HCT116 (cell line): Measurements from ENCODE around the gene MYO16. TPM values are rescaled to one million over a fixed set of nuclear protein-coding genes. Genes with fewer than 3 reads are reported as not detected.
A peak's percentile ranks its signal among the peaks of the same experiment; 100 is the strongest.

Experiments used
- ATAC-seq: fragments of 200-7000 bp; cut with Tn5 transposase; 2 replicates; pipeline ENCODE4 v1.9.1; 2020; ENCODE audit warnings: mild to moderate bottlenecking, moderate library complexity
- Bru-seq: library from RNA; stranded (reverse); fragments of 400-500 nt; gene quantifications from one replicate; lab custom pipeline; 2021; lab: Mats Ljungman, UMichigan
- BruChase-seq, 2 experiments: library from RNA; stranded (reverse); fragments of 400-500 nt; gene quantifications; one replicate each; lab custom pipeline; 2021; lab: Mats Ljungman, UMichigan
- BruUV-seq: library from RNA; stranded (reverse); fragments of 400-500 nt; replicated peaks from 2 replicates; lab custom pipeline; 2021; lab: Mats Ljungman, UMichigan
- CTCF ChIA-PET: fragments of 300-600 bp; sonication (Branson Sonifier 250); formaldehyde crosslinking; loops from one replicate; lab custom pipeline; 2021; ENCODE audit warnings: antibody characterized with exemption; lab: Charles Lee
- POLR2A ChIA-PET: fragments of 300-600, 350-600 bp; sonication (Branson Sonifier 250); formaldehyde crosslinking; loops from one replicate; lab custom pipeline; 2021; ENCODE audit warnings: antibody characterized with exemption; lab: Charles Lee
- RAD21 ChIA-PET, 2 experiments: fragments of 300-600 bp; sonication (Branson Sonifier 250); formaldehyde crosslinking; loops; one replicate each; lab custom pipeline; 2023; ENCODE audit warnings: low total read pairs in 2 of 2; ENCODE audit not compliant: uncharacterized antibody in 2 of 2, unreplicated experiment in 2 of 2, low non-redundant PET in 1 of 2; lab: Charles Lee
- DNase-seq: peaks from one replicate; pipeline ENCODE4 v3.0.0-alpha.2; 2010; ENCODE audit warnings: low read depth, low spot score
- H2AFZ ChIP-seq: fragments of 200-600 bp; shearing (Covaris generic), sonication (generic); 2 replicates; pipeline ENCODE4 v1.6.1; 2017; ENCODE audit warnings: low read depth, mixed run types, mixed read lengths, antibody characterized with exemption, low read length; ENCODE audit not compliant: poor library complexity, severe bottlenecking
- H3K27ac ChIP-seq: 2 replicates; pipeline ENCODE4 v1.5.1; 2012; ENCODE audit warnings: low read depth, low read length
- H3K27me3 ChIP-seq: fragments of 200-600 bp; sonication (generic); 2 replicates; pipeline ENCODE4 v1.6.1; 2016; ENCODE audit warnings: mixed run types, low read length, mixed read lengths; ENCODE audit not compliant: insufficient read depth
- H3K36me3 ChIP-seq, 2 experiments: fragments of 200-500 bp in 1 of 2; fragments of 200-600 bp in 1 of 2; sonication (Bioruptor generic) in 1 of 2; sonication (generic) in 1 of 2; 2 replicates each; pipeline versions ENCODE4 v1.5.1 to v1.6.1; 2014 to 2016; ENCODE audit warnings: low read length in 2 of 2, inconsistent platforms in 1 of 2, mixed read lengths in 1 of 2, mixed run types in 1 of 2; ENCODE audit not compliant: insufficient read depth in 2 of 2, control insufficient read depth in 1 of 2
- H3K4me1 ChIP-seq, 2 experiments: fragments of 200-600 bp in 1 of 2; sonication (generic) in 1 of 2; 2 replicates each; pipeline versions ENCODE4 v1.5.1 to v1.6.1; 2012 to 2017; ENCODE audit warnings: low read length in 2 of 2, inconsistent platforms in 1 of 2, mild to moderate bottlenecking in 1 of 2, mixed read lengths in 1 of 2, mixed run types in 1 of 2, moderate library complexity in 1 of 2; ENCODE audit not compliant: insufficient read depth in 2 of 2, control insufficient read depth in 1 of 2
- H3K4me2 ChIP-seq: fragments of 200-600 bp; sonication (generic); 2 replicates; pipeline ENCODE4 v1.6.1; 2017; ENCODE audit warnings: mixed run types, low read length, mixed read lengths
- H3K4me3 ChIP-seq, 2 experiments: fragments of 200-600 bp in 1 of 2; sonication (generic) in 1 of 2; replicated peaks in 1 of 2; 2 replicates each; pipeline ENCODE4 v1.5.1; 2011 to 2016; ENCODE audit warnings: low read length in 2 of 2, control low read depth in 1 of 2, low read depth in 1 of 2, mild to moderate bottlenecking in 1 of 2, mixed read lengths in 1 of 2, mixed run types in 1 of 2
- H3K79me2 ChIP-seq: fragments of 200-600 bp; sonication (generic); 2 replicates; pipeline ENCODE4 v1.6.1; 2017; ENCODE audit warnings: mild to moderate bottlenecking, mixed run types, low read length, moderate library complexity, mixed read lengths; ENCODE audit not compliant: insufficient read depth
- H3K9ac ChIP-seq: fragments of 200-600 bp; sonication (generic); 2 replicates; pipeline ENCODE4 v1.6.1; 2016; ENCODE audit warnings: low read length, mixed read lengths
- H3K9me2 ChIP-seq: fragments of 200-600 bp; sonication (generic), shearing (Covaris generic); 2 replicates; pipeline ENCODE4 v1.6.1; 2017; ENCODE audit warnings: mixed run types, mild to moderate bottlenecking, moderate library complexity; ENCODE audit not compliant: insufficient read depth
- H3K9me3 ChIP-seq, 2 experiments: fragments of 200-500 bp in 1 of 2; fragments of 200-600 bp in 1 of 2; sonication (Bioruptor generic) in 1 of 2; sonication (generic) in 1 of 2; 2 replicates each; pipeline ENCODE4 v1.6.1; 2014 to 2017; ENCODE audit warnings: low read length in 2 of 2, mixed read lengths in 2 of 2, inconsistent platforms in 1 of 2, low read depth in 1 of 2, mild to moderate bottlenecking in 1 of 2, mixed run types in 1 of 2, moderate library complexity in 1 of 2; ENCODE audit not compliant: control insufficient read depth in 1 of 2, insufficient read depth in 1 of 2
- H4K20me1 ChIP-seq: fragments of 200-600 bp; sonication (generic), shearing (Covaris generic); 2 replicates; pipeline ENCODE4 v1.6.1; 2017; ENCODE audit warnings: mixed run types, mild to moderate bottlenecking, moderate library complexity; ENCODE audit not compliant: insufficient read depth
- CBX3 ChIP-seq: IDR thresholded peaks from 2 replicates; pipeline ENCODE4 v1.6.1; 2012; ENCODE audit warnings: low read depth
- CEBPB ChIP-seq: IDR thresholded peaks from 2 replicates; pipeline ENCODE4 v1.6.1; 2012; ENCODE audit warnings: low read depth
- ELF1 ChIP-seq: IDR thresholded peaks from 2 replicates; pipeline ENCODE4 v1.6.1; 2012; ENCODE audit warnings: low read depth, borderline replicate concordance
- EZH2 ChIP-seq: fragments of 200-600 bp; sonication (generic); IDR thresholded peaks from 2 replicates; pipeline ENCODE4 v1.6.1; 2017; ENCODE audit warnings: antibody characterized with exemption, mixed run types
- EZH2phosphoT487 ChIP-seq: fragments of 200-600 bp; IDR thresholded peaks from 2 replicates; pipeline ENCODE4 v1.6.1; 2018; ENCODE audit warnings: antibody characterized with exemption, borderline replicate concordance
- JUND ChIP-seq: IDR thresholded peaks from 2 replicates; pipeline ENCODE4 v1.6.1; 2012
- MAX ChIP-seq: IDR thresholded peaks from 2 replicates; pipeline ENCODE4 v1.6.1; 2012
- REST ChIP-seq: IDR thresholded peaks from 2 replicates; pipeline ENCODE4 v1.6.1; 2012; ENCODE audit warnings: low read depth
- SIN3A ChIP-seq: IDR thresholded peaks from 2 replicates; pipeline ENCODE4 v1.6.1; 2012; ENCODE audit warnings: low read depth
- TCF7L2 ChIP-seq: IDR thresholded peaks from 2 replicates; pipeline ENCODE4 v1.7.0; 2011; ENCODE audit warnings: borderline replicate concordance, inconsistent platforms; ENCODE audit not compliant: insufficient read depth, insufficient read length; ENCODE audit errors: extremely low read depth
- ZBTB33 ChIP-seq: IDR thresholded peaks from 2 replicates; pipeline ENCODE4 v1.6.1; 2011; ENCODE audit warnings: mild to moderate bottlenecking, low read length, moderate library complexity; ENCODE audit not compliant: insufficient replicate concordance; ENCODE audit errors: extremely low read depth
- intact Hi-C: fragments of 100-400 bp; cut with micrococcal nuclease; formaldehyde crosslinking; loops from 2 replicates; pipeline ENCODE4 v1.10.0; 2022
- long read RNA-seq: library from polyadenylated mRNA; unstranded; transcript quantifications from one replicate; pipeline ENCODE4 v2.0.0, GENCODE V29; 2021; ENCODE audit not compliant: unreplicated experiment
- polyA plus RNA-seq: library from polyadenylated mRNA; unstranded; fragments of >200 nt; gene quantifications from 2 replicates; pipeline ENCODE4 v1.2.1, GENCODE V29; 2012; ENCODE audit warnings: missing spikeins
- total RNA-seq: library from RNA; stranded (reverse); gene quantifications from one replicate; pipeline ENCODE4 v1.2.1, GENCODE V29; 2021; ENCODE audit not compliant: unreplicated experiment

The MYO16 gene
- total RNA-seq = 0.07 TPM
- polyA plus RNA-seq = 0.03 TPM in 1 of 2 replicates, not detected in the other
- percentile 9 among the genes with signal in this experiment for Bru-seq, nascent RNA
- percentile 4 among the genes with signal in this experiment for BruChase-seq, experiment 1, labeled RNA remaining after a 6-hour chase
- percentile 7 among the genes with signal in this experiment for BruChase-seq, experiment 2, labeled RNA remaining after a 2-hour chase
- long read RNA-seq, partial matches to known transcripts = 0 of 2 reads
- long read RNA-seq, other reads (novel, unspliced or antisense) = 2 of 2 reads

GRCh38 chr13:108629181-108629752 is at the start of gene MYO16:
MYO16 (plus strand) TSS chr13:108629611; CDS start chr13:108629845, 234 bp downstream.
- H3K79me2 ChIP-seq = no peaks in the 10 kb centered on the region
- ChIA-PET POLR2A (no interaction called here), CTCF (no interaction called here), RAD21 (no interaction called here)
- TF ChIP-seq ELF1 = no peak
- TF ChIP-seq CEBPB = no peak
- TF ChIP-seq MAX = no peak
- TF ChIP-seq JUND = no peak
- TF ChIP-seq EZH2phosphoT487 = no peak
- no peak for TF ChIP-seq TCF7L2
- TF ChIP-seq EZH2 = no peak
- TF ChIP-seq ZBTB33 = no peak
- TF ChIP-seq CBX3 = no peak
- no peak for TF ChIP-seq SIN3A
- no peak for TF ChIP-seq REST
- BruUV-seq = no TSS peak
- H3K27me3 ChIP-seq = peaks cover 18% of the 10 kb centered on the region
- no peak for DNase-seq
- no peak within 1 kb of the TSS for H3K4me2 ChIP-seq
- no peaks in the 10 kb centered on the region for H3K9me2 ChIP-seq
- no peaks in the 10 kb centered on the region for H3K36me3 ChIP-seq
- H3K27ac ChIP-seq = no peak within 1 kb of the TSS
- intact Hi-C loops = no loop called here
- H3K9me3 ChIP-seq = no peaks in the 10 kb centered on the region
- no peak within 1 kb of the TSS for H3K9ac ChIP-seq
- no peak within 1 kb of the TSS for H2AFZ ChIP-seq
- H4K20me1 ChIP-seq = no peaks in the 10 kb centered on the region
- ATAC-seq = no peak
- no peak within 1 kb of the TSS for H3K4me3 ChIP-seq
- H3K4me1 ChIP-seq = no peaks in the 10 kb centered on the region
